Tongue (tissue), 3 donors: ENCODE data around the gene S1PR5. TPM values are rescaled to one million over a fixed set of nuclear protein-coding genes. Genes with fewer than 3 reads are reported as not detected.

Source experiments
- DNase-seq: peaks from one replicate; pipeline ENCODE4 v3.0.0-alpha.2; 2015
- small RNA-seq: library from RNA; depleted of rRNA; stranded (forward); fragments of <200 nt; gene quantifications from one replicate; pipeline ENCODE3, GENCODE V24; 2014; ENCODE audit warnings: low replicate concordance
- total RNA-seq: library from RNA; depleted of rRNA; stranded (reverse); fragments of >200 nt; gene quantifications from one replicate; pipeline ENCODE4 v1.2.3, GENCODE V29; 2014

S1PR5 gene
- total RNA-seq, 1 donor from 2014 or later = 2.7 TPM

GRCh38 chr19:10467104-10467706 lies 50.0 kb downstream of the S1PR5 start:
- no peak for DNase-seq

- no peak for DNase-seq
Observed at GRCh38 chr19:10464456-10464855, 52.8 kb downstream of the S1PR5 start.

Small RNAs within 50 kb of the gene (small RNA-seq; reads per million reads assigned to genes)
- gene MIR1238 (not detected), gene RNU7-140P (not detected)

Other genes with a start within 250 kb of the S1PR5 start
- gene ICAM1, start 246.3 kb downstream of the S1PR5 start, total RNA-seq = 16.4 TPM
- 0.62 TPM for gene ICAM4, start 230.5 kb downstream of the S1PR5 start, total RNA-seq
- not detected for gene ICAM5, start 227.5 kb downstream of the S1PR5 start, total RNA-seq
- gene ZGLP1, start 207.6 kb downstream of the S1PR5 start, total RNA-seq = 1.2 TPM
- gene FDX2, start 201.4 kb downstream of the S1PR5 start, total RNA-seq = 9.1 TPM
- 13.8 TPM for gene RAVER1, start 183.9 kb downstream of the S1PR5 start, total RNA-seq
- 2.7 TPM for gene ICAM3, start 177.8 kb downstream of the S1PR5 start, total RNA-seq
- 60.3 TPM for gene TYK2, start 136.9 kb downstream of the S1PR5 start, total RNA-seq
- 138 TPM for gene CDC37, start 113.9 kb downstream of the S1PR5 start, total RNA-seq
- gene PDE4A, start 96.9 kb downstream of the S1PR5 start, total RNA-seq = 4.7 TPM
- 67.5 TPM for gene KEAP1, start 14.1 kb downstream of the S1PR5 start, total RNA-seq
- 25.8 TPM for gene ATG4D, start 26.5 kb upstream of the S1PR5 start, total RNA-seq
- 9.6 TPM for gene KRI1, start 48.6 kb upstream of the S1PR5 start, total RNA-seq
- gene CDKN2D, start 51.5 kb upstream of the S1PR5 start, total RNA-seq = 13.1 TPM
- 13.8 TPM for gene AP1M2, start 69.9 kb upstream of the S1PR5 start, total RNA-seq
- gene SLC44A2, start 108.1 kb upstream of the S1PR5 start, total RNA-seq = 84.8 TPM
- gene ILF3, start 136.9 kb upstream of the S1PR5 start, total RNA-seq = 160 TPM
- 21.5 TPM for gene QTRT1, start 184.0 kb upstream of the S1PR5 start, total RNA-seq
- 114 TPM for gene DNM2, start 200.6 kb upstream of the S1PR5 start, total RNA-seq